OCI-LY1 (cell line): Measurements from ENCODE around the gene SLAMF1.

Source experiments
- H2AFZ ChIP-seq: fragments of 200-600 bp; sonication (generic), shearing (Covaris generic); 2 replicates; pipeline ENCODE4 v1.6.0; 2014; ENCODE audit warnings: antibody characterized with exemption, mild to moderate bottlenecking, low read length
- H3F3A ChIP-seq: fragments of 200-600 bp; sonication (generic), shearing (Covaris generic); 2 replicates; pipeline ENCODE4 v1.6.0; 2014; ENCODE audit warnings: mild to moderate bottlenecking, antibody characterized with exemption, low read length, moderate library complexity; ENCODE audit not compliant: insufficient read depth
- H3K27ac ChIP-seq: fragments of 200-600 bp; sonication (generic); 2 replicates; pipeline ENCODE4 v1.5.1; 2014; ENCODE audit warnings: low read length, mixed run types, mild to moderate bottlenecking, low read depth; ENCODE audit not compliant: poor library complexity, severe bottlenecking
- H3K27me3 ChIP-seq: fragments of 200-600 bp; sonication (generic); 2 replicates; pipeline ENCODE4 v1.6.0; 2014; ENCODE audit warnings: antibody characterized with exemption, mild to moderate bottlenecking, low read length, moderate library complexity; ENCODE audit not compliant: insufficient read depth
- H3K36me3 ChIP-seq: fragments of 200-600 bp; sonication (generic); 2 replicates; pipeline ENCODE4 v1.6.1; 2014; ENCODE audit warnings: mild to moderate bottlenecking, antibody characterized with exemption, low read length, moderate library complexity, mixed read lengths; ENCODE audit not compliant: insufficient read depth
- H3K4me1 ChIP-seq: fragments of 200-600 bp; sonication (generic); 2 replicates; pipeline ENCODE4 v1.5.1; 2014; ENCODE audit warnings: mild to moderate bottlenecking, low read length, moderate library complexity; ENCODE audit not compliant: insufficient read depth, severe bottlenecking
- H3K4me2 ChIP-seq: fragments of 200-600 bp; sonication (generic), shearing (Covaris generic); 2 replicates; pipeline ENCODE4 v1.6.1; 2014; ENCODE audit warnings: low read length
- H3K4me3 ChIP-seq: fragments of 200-600 bp; sonication (generic); 2 replicates; pipeline ENCODE4 v1.5.1; 2014; ENCODE audit warnings: low read length, low read depth, mild to moderate bottlenecking, mixed read lengths; ENCODE audit not compliant: poor library complexity, severe bottlenecking
- H3K79me2 ChIP-seq: fragments of 200-600 bp; shearing (Covaris generic); 2 replicates; pipeline ENCODE4 v1.6.1; 2016; ENCODE audit warnings: mixed run types, low read length, mixed read lengths; ENCODE audit not compliant: insufficient read depth
- H3K9ac ChIP-seq: fragments of 200-600 bp; sonication (generic), shearing (Covaris generic); 2 replicates; pipeline ENCODE4 v1.6.1; 2014; ENCODE audit warnings: mild to moderate bottlenecking, low read length, mixed read lengths
- H3K9me2 ChIP-seq: fragments of 200-600 bp; sonication (generic), shearing (Covaris generic); 2 replicates; pipeline ENCODE4 v1.6.1; 2014; ENCODE audit warnings: low read depth, mild to moderate bottlenecking, low read length, mixed read lengths
- H3K9me3 ChIP-seq: fragments of 200-600 bp; shearing (Covaris generic); 2 replicates; pipeline ENCODE4 v1.6.1; 2014; ENCODE audit warnings: low read length, mixed read lengths
- H4K20me1 ChIP-seq: fragments of 200-600 bp; sonication (generic), shearing (Covaris generic); 2 replicates; pipeline ENCODE4 v1.6.0; 2016; ENCODE audit warnings: mild to moderate bottlenecking, low read length; ENCODE audit not compliant: insufficient read depth
- CTCF ChIP-seq: fragments of 200-600 bp; sonication (generic), shearing (Covaris generic); IDR thresholded peaks from 2 replicates; pipeline ENCODE4 v1.5.1; 2017; ENCODE audit warnings: mild to moderate bottlenecking, antibody characterized with exemption, low read length, moderate library complexity, mixed read lengths
- EZH2 ChIP-seq: fragments of 200-600 bp; sonication (generic), shearing (Covaris generic); IDR thresholded peaks from 2 replicates; pipeline ENCODE4 v1.8.0; 2017; ENCODE audit warnings: borderline replicate concordance, mixed run types, mild to moderate bottlenecking, antibody characterized with exemption, low read length, moderate library complexity, mixed read lengths

Gene SLAMF1

GRCh38 chr1:160657250-160657781 lies 10.5 kb upstream of the SLAMF1 start:
- H3F3A ChIP-seq, result no peaks in the 10 kb centered on the region
- no peaks in the 10 kb centered on the region; the same call in 1 of the 2 replicates for H3K9me3 ChIP-seq
- peak overlapping the region; percentile 14 for H3K27ac ChIP-seq
- H3K27me3 ChIP-seq, result no peaks in the 10 kb centered on the region
- no peaks in the 10 kb centered on the region for H3K79me2 ChIP-seq
- TF ChIP-seq CTCF, result no peak
- no peak for TF ChIP-seq EZH2
- H4K20me1 ChIP-seq, result no peaks in the 10 kb centered on the region
- no peaks in the 10 kb centered on the region for H3K9me2 ChIP-seq
- no peaks in the 10 kb centered on the region for H3K36me3 ChIP-seq
- H3K4me2 ChIP-seq, result no peak overlapping the region; the same call in 1 of the 2 replicates
- H3K4me3 ChIP-seq, result no peak overlapping the region
- H3K4me1 ChIP-seq, result peaks cover 53% of the 10 kb centered on the region
- H2AFZ ChIP-seq, result no peak overlapping the region
- H3K9ac ChIP-seq, result no peak overlapping the region

GRCh38 chr1:160656737-160657136 lies 9.9 kb upstream of the SLAMF1 start:
- H3K4me1 ChIP-seq, result peaks cover 59% of the 10 kb centered on the region
- H3K4me2 ChIP-seq, result no peak overlapping the region
- TF ChIP-seq EZH2 (no peak), CTCF (no peak)
- H3K79me2 ChIP-seq, result no peaks in the 10 kb centered on the region
- no peaks in the 10 kb centered on the region for H3K27me3 ChIP-seq
- H3K9me2 ChIP-seq, result no peaks in the 10 kb centered on the region
- H2AFZ ChIP-seq, result no peak overlapping the region
- no peak overlapping the region for H3K4me3 ChIP-seq
- no peaks in the 10 kb centered on the region for H4K20me1 ChIP-seq
- no peak overlapping the region for H3K9ac ChIP-seq
- H3K36me3 ChIP-seq, result no peaks in the 10 kb centered on the region
- H3K9me3 ChIP-seq, result no peaks in the 10 kb centered on the region; the same call in 1 of the 2 replicates
- peak overlapping the region; percentile 14 for H3K27ac ChIP-seq
- no peaks in the 10 kb centered on the region for H3F3A ChIP-seq

- no peak for TF ChIP-seq CTCF
- TF ChIP-seq EZH2, result no peak
- Histone ChIP-seq H3K9me2 (no peaks in the 10 kb centered on the region), H3K4me3 (peak overlapping the region; percentile 54), H4K20me1 (no peaks in the 10 kb centered on the region), H2AFZ (no peak overlapping the region), H3K36me3 (no peaks in the 10 kb centered on the region), H3K4me1 (peaks cover 66% of the 10 kb centered on the region), H3K4me2 (peak overlapping the region; percentile 75), H3F3A (no peaks in the 10 kb centered on the region), H3K27ac (peak overlapping the region; percentile 82), H3K9ac (peak overlapping the region; percentile 68), H3K79me2 (no peaks in the 10 kb centered on the region), H3K9me3 (no peaks in the 10 kb centered on the region), H3K27me3 (no peaks in the 10 kb centered on the region)
Measured at GRCh38 chr1:160653620-160654016, 6.8 kb upstream of the SLAMF1 start.
